ENCODE results near the gene TREM1.
"Not testable (repeated sequence)": the region's sequence is repeated elsewhere in the genome, so short reads cannot be mapped to it uniquely, and the experiment has no call there.

TREM1 gene

DNA sequence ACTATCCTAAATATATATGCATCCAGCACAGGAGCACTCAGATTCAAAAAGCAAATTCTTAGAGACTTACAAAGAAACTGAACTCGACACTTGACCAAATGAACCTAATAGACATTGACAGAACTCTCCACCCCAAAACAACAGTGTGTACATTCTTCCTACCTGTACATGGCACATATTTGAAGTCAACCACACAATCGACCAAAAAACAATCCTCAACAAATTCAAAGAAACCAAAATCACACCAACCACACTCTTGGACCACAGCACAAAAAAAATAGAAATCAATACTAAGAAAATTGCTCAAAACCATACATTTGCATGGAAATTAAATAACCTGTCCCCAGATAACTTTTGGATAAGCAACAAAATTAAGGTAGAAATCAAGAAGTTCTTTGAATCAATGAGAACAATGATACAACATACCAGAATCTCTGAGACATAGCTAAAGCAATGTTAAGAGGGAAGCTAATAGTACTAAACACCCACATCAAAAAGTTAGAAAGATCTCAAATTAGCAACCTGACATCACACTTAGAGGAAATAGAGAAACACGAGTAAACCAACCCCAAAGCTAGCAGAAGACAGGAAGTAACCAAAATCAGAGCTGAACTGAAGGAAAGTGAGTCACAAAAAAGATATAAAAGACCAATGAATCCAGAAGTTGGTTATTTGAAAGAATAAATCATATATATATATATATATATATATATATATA lies 12.5 kb upstream of the TREM1 start:
- FAIRE-seq (no peak), DNase-seq (ENCODE audit: insufficient read length, low spot score) (no peak)

DNA sequence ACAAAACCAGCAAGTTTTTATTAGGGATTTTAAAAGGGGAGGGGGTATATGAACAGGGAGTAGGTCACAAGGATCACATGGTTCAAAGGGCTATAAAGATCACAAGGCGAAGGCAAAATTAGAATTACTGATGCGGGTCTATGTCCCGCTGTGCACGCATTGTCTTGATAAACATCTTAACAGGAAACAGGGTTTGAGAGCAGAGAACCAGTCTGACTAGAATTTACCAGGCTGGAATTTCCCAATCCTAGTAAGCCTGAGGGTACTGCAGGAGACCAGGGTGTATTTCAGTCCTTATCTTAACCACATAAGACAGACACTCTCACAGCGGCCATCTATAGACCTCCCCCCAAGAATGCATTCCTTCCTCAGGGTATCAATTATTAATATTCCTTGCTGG lies 10.8 kb upstream of the TREM1 start:
- DNase-seq (ENCODE audit: insufficient read length, low spot score); FAIRE-seq: not testable (repeated sequence)

DNA sequence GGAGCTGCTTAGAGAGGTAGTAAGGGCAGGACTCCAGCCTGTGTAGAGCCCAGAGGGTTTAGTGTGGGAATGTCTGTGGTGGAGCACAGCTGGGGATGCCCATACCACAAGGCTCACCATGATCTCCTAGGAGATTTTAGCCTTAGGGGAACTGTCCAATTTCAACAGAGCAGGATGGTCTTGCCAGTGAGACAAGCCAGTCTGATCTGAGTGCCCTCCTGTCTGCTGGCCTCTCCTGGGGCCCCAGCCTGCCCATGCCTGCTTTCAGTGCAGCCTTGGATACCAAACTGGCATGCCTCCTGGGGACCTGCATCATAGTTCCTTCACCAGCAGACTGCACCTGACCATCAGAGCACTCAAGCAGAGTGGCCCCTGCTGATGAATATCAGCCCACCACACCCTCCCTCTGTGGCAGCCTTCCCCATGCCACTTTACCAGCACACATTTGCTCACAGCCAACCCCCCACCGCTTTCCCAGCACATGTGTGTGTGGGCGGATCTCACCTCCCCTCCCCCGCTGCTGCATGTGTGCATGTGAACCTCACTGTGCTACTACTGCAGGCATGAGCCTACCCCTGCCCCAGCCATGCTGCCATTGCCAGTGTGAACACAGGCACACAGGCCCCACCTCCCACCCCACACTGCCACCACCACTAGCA lies 7.9 kb upstream of the TREM1 start:
- DNase-seq (ENCODE audit: insufficient read length, low spot score) = no peak
- peak; percentile 26 for FAIRE-seq

DNA sequence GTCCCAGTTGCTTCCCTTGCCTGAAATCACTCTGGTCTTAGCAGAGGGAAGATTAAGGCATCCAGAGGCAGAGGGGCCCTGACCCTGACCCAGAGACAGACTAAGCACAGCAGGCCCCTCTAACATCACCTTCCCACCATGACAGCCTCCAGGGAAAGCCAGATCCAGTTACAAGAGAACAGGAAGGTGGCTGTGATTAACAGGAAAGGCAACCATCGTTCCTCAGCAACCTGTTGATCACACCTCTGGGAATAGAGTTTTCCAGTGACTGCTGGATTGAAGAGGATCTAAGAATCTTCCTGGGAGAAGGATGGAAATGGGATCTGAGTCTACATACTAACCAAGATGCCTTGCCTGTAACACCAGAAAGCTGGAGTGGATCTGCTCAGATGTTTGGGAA lies 5.2 kb upstream of the TREM1 start:
- FAIRE-seq (no peak), DNase-seq (ENCODE audit: insufficient read length, low spot score) (no peak)

DNA sequence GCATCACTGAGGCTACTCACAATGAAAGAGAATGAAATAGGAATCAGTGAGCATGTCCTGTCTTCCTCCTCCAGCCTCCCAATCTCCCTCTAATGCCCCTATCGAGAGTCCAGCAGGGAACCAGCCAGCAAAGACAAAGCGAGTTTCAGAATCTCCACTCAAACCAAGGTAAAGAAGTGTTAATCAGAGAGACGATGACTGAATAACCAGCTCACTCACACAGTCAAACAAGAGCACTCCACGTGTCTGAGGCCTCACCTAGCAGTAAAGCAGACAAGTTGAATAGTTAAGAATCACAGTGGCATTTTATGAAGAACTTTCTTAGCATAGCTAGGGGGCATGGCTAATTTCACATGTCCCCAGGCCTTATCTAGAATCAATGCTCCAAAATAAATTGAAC lies 3.3 kb upstream of the TREM1 start:
- FAIRE-seq = no peak
- no peak for DNase-seq (ENCODE audit: insufficient read length, low spot score)

DNA sequence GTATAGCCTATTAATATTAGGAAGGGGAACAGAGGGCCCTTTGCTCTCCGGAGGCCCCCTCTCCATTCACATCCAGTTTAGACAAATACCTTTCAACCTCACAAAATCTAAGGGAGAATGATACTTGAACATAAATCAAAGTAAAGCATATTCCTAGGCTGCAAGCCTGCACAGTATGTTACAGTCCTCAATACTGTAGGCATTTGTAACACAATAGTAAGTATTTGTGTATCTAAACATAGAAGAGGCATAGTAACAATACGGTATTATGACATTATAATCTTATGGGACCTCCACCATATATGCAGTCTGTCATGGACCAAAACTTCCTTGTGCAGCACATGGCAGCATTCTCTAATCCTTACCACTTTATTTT lies 2.3 kb upstream of the TREM1 start:
- DNase-seq (ENCODE audit: insufficient read length, low spot score) = no peak
- no peak for FAIRE-seq

DNA sequence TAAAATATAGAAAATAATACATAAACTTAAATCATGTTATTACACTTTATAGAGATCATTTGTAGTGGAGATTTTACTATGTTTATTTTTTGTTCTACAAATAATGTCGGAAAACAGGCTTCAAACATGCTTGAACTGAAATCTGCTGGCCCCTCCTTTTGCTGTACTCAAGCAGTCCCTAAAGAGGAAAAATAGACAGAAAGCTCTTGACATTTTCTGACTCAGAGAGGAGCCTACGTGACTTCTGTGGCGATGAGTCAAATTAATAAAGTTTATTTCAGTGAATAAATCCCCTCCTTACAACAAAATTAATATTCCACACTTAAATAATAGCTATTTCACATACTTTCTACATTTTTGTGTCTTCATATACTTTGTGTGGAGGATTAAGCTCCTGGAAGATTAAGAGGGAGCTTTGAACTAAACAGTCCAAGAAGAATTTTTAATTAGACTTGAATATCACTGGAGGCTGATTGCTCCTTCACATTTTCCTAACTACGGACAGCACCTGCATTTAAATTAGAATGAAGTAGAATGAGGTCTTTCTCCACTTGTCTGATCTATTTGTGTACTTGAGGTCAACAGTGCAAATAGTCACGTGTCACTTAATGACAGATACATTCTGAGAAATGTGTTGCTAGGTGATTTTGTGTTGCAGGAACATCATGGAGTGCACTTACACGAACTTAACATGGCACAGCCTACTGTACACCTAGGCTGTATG lies 1.7 kb upstream of the TREM1 start:
- no peak for DNase-seq (ENCODE audit: insufficient read length, low spot score)
- no peak for FAIRE-seq

DNA sequence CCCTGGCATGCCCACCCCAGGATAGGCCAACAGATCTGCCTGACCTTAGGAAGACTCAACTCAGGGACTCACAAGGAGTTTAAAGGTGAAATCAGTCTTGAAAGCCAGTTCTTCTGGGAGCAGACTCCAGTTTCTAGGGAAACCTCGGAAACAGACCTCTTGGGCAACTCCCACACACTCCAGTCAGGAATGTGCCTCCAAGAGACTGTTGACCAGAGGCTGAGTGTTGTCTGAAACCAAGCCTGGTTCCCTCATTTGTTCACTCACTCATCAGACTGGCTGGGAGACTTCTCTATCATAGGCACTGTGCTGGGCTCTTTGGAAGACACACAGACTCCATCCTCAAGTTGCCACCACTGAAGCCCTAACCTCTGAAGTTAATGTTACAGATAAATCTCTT lies 1.8 kb downstream of the TREM1 start:
- FAIRE-seq = no peak
- peak; percentile 21 for DNase-seq (ENCODE audit: insufficient read length, low spot score)

DNA sequence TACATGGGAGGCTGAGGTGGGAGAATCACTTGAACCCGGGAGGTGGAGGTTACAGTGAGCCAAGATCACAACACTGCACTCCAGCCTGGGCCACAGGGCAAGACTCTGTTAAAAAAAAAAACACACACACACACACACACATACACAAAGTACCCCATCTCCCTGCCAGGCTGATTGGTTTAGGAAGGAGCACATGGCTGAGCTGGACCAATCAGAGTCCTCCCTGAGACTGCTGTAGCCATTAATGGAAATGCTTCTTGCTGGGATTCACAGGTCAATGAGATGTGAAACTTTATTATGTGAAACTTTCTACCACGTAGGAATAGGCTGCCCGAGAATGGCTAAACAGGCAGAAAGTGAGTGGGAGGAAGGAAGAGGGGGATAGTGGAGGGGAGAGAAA lies 2.9 kb downstream of the TREM1 start:
- FAIRE-seq (no peak), DNase-seq (ENCODE audit: insufficient read length, low spot score) (no peak)

DNA sequence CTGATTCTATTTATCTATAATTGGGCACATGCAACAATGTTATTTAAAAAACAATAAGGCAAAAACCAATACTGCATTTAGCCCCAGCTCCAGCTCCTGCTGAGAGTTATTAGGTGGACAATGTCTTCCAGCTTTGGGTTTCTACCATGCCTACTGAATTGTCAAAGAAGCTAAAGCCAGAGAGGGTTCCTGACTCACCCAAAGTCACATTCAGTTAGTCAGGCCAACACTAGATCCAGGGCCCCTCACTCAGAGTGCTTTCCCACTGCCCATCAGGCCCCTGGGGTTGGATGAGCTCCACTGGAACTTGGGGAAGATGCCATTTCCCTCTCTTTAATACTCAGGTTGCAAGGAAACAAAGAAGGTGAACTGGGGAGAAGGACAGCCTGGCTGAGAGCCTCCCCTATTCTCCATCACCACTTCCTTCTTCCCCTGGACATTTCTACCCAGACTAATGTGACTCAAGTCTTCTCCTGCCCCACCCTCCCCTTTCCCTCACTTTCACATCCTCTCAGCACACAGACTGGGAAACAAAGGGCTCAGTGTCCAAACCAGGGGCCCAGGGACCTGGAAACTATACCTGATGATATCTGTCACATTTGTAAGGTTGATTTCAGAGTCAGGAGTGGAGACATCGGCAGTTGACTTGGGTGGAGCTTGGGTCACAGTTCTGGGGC lies 6.0 kb downstream of the TREM1 start:
- FAIRE-seq = no peak

DNA sequence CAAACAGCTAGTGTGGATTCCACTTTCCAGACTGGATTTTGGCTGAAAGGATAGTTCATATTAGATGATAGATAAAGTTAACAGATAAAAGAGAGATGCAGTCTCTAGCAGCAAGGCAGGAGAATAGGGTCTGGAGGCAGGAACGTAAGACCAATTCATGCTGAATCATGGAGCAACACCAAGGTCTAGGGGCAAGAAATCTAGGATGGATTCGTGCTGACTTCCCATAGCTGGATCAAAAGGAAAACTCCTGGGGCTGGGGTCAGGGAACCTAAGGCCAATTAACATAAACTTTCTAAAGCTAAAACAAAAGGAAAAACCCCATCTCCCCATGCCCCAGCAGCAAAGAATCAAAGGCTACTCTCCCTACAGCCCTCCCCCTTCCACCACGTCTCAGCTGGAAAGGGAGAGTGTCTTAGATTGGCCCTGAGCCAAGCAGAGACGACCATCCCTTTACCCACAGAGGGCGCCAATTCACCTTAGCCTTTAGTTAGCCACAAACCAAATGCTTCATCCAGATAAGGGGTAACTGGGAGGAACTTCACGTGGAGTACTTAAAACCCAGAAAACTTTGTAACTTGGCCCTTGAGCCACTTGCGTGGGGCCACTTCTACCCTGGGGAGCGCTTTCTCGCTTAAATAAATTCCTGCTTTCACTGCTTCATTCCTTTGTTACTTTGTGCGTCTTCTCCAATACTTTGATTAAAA lies 7.6 kb downstream of the TREM1 start:
- FAIRE-seq (peak; percentile 74), DNase-seq (ENCODE audit: insufficient read length, low spot score) (peak; percentile 45)

More for the DNA sequence above, 6.0 kb downstream of the TREM1 start:
- DNase-seq (ENCODE audit: insufficient read length, low spot score) = no peak

DNA sequence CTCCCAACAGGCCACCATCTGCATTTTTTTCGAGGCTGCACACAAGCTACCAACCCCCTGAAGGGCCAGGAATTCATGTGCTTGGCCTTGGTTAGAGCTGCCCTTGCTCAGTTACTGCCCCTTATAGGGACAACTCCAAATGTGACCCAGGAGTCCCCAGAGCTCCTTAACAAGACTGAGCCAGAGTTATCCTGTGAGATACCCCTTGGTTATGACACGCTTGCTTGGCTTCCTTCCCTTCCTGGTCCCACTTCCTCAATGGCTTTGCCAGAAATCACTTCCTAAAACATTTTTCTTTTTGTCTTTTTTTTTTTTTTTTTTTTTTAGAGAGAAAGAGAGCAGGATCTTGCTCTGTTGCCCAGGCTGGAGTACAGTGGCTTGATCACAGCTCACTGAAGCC lies 8.9 kb downstream of the TREM1 start:
- no peak for DNase-seq (ENCODE audit: insufficient read length, low spot score)
- no peak for FAIRE-seq

DNA sequence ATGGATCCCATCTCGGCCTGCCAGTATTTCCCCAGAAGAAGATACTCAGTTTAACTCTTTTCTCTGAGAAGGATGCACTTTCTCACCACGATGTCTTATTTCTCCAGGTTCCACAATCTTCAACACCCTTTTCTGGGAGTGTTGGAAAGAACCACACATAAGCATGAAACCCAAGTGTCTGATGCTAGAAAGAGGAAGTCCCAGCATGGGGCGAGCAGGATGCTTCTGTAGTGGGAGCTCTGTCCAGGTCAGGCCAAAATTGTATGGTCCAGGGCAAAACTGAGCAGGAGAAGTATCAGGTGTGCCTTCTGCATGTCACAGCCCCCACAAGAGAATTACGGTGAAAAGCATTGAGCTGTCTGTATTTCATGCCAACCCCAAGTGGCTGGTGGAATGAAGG lies 11.0 kb downstream of the TREM1 start:
- DNase-seq (ENCODE audit: insufficient read length, low spot score) (no peak), FAIRE-seq (no peak)

DNA sequence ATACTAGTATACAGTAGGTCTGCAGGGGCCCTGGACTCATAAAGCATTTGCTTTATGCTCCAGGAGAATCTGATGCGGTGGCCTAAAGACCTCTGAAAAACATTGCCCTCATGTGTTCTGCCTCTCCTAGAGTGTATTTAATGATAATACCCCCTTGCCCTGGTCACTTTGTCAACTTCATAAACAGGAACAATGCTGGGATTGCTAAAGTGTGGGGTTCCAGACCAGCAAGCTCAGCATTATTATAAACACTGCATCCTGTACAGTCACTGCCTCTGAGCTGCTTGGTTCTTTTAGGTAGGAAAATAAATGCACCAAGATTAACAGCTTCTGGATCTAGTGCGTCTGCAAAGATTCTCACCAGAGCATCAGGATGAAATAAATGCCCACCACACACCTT lies 12.2 kb downstream of the TREM1 start:
- FAIRE-seq = no peak

DNA sequence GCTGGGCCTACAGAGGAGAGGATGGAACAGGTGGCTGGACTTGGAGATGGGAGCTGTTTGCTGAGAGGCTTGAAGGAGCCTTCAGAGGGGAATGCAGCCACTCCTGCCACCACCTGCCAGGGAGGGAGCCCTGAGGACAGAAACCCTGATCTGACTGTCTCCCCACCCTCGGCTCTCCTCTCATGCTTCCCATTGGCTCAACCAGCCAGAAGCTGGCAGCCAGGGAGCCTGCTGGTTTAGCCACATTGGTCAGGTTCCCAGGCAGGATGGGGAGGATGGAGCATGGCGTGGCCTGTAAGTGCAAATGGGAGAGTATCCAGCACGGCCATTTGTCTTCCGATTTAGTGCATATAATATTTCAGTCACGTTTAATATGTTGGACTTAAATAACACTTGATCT lies 12.8 kb downstream of the TREM1 start:
- FAIRE-seq = no peak
- DNase-seq (ENCODE audit: insufficient read length, low spot score) = no peak

More for the DNA sequence above, 12.2 kb downstream of the TREM1 start:
- no peak for DNase-seq (ENCODE audit: insufficient read length, low spot score)

DNA sequence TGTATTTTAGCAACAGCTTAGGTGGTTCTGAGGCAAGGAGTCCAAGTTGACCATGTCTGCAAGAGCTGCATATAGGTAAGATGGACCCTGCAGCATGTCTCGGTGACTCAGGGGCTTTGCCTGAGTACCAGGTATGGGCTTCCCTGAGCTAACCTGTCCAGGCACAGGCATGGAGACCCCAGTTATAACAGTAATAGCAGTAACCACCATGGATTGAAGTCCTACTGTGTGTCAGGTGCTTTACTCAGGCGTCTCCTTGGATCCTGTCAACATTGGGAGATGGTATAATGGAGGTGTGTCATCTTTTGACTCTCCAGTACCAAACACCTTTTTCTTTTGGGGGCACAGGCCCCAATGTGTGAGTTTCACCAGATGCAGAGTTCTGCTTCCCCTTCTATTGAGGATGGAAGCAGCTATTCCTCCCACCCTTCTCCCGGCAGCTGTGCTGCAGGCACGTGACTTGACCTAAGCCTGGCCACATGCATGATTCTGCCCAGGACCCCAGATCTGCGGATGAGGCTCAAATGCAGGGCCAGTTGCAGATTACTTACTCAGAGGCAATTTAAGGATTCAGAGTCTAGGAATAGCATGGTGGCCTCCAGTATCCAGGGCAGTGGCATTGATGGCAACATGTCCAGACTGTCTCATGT lies 13.8 kb downstream of the TREM1 start:
- DNase-seq (ENCODE audit: insufficient read length, low spot score) (no peak), FAIRE-seq (no peak)

DNA sequence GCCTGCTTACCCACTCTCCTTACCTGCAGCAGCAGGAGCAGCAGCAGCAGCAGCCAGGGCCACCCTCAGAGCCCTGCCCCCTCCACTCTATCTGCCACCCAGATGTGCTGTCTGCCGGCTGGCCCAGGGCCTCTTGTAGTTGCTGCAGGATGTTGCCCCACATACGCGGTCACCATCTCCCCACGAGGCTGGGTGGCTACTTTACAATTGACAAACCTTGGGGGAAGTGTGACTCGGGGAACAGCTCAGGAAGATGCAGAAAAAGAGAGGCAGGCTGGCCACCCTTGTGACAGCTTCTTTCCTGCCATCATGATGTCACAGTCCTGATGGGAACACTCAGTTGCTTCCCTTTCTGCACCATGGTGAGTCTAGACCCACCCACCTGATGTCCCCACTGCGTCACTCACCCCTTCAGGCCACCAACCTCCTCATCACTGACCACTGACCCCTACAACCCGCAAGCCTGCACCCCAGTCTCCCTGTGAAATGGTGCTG lies 14.5 kb downstream of the TREM1 start:
- no peak for DNase-seq (ENCODE audit: insufficient read length, low spot score)
- peak; percentile 48 for FAIRE-seq

DNA sequence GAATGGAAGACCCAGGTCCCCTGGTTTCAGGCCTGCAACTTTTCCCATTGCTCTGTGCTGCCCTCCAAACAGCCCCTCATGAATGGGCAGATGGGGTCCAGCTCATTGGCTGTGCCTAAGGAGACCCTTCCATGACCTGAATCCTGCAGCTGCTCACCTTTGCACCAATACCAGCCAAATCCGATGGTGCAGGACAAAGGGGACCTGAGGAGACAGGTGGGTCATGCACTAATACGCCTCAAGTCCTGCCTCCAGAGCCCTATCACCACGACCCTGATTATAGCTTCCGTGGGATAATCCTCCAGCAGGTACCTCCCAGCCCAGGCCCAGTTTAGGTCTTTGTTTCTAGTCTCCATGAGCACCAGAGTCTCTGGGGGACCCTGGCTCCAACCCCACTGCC lies 16.8 kb downstream of the TREM1 start:
- FAIRE-seq = no peak
- no peak for DNase-seq (ENCODE audit: insufficient read length, low spot score)

DNA sequence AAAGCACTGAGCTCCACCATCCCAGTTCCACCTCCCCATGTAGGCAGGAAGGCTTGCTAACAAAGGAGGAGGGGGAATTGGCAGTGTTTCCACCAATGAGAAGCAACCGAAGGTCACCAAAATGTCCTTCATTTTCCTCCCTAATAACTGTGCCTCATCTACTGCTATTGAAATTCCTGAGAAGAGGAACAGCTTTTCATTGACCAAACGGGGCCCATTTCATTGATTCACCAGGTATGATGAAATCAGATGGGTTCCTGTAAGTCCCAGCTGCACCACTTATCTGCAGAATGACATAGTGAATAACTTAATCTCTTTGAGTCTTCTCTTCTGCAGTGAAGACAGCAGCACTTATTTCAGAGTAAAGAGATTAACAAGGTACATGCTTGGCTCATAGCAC lies 17.3 kb downstream of the TREM1 start:
- no peak for FAIRE-seq

DNA sequence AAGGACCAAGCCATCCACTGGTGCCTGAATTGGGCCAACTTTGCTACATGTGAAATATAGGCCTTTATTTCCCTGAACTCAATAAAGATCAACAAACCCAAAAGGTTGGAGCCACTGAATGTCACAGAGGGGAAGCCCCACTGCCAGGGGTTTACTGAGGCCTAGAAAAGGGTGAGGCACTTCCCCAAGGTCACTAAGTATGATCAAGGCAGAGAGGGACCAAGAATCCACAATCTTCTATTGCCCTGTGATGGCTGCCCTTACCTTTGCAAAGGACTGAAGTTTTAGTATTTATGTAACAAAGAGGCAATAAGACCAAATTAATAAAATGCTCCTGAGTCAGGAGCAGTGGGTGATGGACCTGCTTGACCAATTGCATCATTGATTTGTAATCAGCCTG lies 18.0 kb downstream of the TREM1 start:
- FAIRE-seq (no peak), DNase-seq (ENCODE audit: insufficient read length, low spot score) (no peak)

More for the DNA sequence above, 17.3 kb downstream of the TREM1 start:
- DNase-seq (ENCODE audit: insufficient read length, low spot score) = no peak

Measured in HTR-8/SVneo (cell line).